T1000 (cell line): ENCODE measurements around the gene ABCD1.
"Not testable (repeated sequence)": the region's sequence is repeated elsewhere in the genome, so short reads cannot be mapped to it uniquely, and the experiment has no call there.

Experiments
- DNase-seq: peaks from one replicate; lab custom pipeline; 2025; ENCODE audit warnings: mixed read lengths; lab: John Stamatoyannopoulos, UW

Gene ABCD1

GRCh38 chrX:153709726-153710674, 14.7 kb upstream of the ABCD1 start:
- no peak for DNase-seq

DNA sequence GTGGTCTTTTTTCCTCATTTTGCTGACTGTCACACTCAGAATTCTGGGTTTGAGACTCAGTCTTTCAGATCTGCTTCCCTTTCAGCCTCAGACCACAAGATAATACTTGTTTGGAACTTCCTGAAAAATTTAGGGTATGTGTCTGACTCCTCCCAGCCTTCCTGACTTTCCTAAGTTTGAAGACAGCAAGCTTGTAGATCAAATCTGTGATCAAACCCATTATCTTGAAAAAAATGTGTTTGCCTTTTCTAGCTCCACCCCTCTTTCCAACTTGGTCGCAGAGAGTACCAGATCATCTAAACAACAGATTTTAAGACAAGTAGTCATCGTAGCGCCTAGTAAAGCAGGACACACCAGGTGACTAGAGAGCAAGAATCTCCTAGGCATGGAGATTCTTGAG, 10.4 kb upstream of the ABCD1 start:
- no peak for DNase-seq

DNA sequence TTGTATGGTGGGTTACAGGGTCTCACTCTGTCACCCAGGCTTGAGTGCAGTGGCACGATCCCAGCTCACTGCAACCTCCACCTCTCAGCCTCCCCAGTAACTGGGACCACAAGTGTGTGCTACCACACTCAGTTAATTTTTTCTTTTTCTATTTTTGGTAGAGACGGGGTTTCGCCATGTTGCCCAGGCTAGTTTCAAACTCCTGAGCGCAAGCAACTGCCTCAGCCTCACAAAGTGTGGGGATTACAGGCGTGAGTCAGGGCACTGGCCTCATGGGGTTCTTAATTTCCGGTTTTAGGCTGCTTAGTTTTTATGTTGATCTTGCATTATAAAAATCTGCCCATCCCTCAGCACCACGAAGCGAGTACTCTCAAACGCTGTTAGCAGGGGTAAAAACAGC, 7.2 kb upstream of the ABCD1 start:
- no peak for DNase-seq

DNA sequence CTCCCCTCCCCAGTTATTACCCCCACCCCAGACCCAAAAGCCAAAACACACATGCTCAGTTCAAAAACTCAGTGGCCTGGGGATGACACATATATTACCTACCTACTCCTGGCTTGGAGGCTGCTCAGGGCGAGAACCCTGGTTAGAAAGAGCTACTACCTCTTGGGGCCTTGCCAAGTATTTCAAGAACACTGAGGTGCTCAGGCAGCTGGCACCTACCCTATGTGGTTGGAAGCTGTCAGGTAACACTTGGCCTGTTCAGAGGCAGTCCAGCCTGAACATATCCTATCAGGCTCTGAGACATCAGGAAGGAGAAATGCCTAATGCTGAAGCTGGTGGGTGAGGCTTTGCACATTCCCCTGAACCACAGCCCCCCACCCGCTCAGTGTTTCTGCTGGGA, 5.4 kb upstream of the ABCD1 start:
- DNase-seq = no peak

GRCh38 chrX:153719701-153720100, 5.0 kb upstream of the ABCD1 start:
- DNase-seq = no peak

DNA sequence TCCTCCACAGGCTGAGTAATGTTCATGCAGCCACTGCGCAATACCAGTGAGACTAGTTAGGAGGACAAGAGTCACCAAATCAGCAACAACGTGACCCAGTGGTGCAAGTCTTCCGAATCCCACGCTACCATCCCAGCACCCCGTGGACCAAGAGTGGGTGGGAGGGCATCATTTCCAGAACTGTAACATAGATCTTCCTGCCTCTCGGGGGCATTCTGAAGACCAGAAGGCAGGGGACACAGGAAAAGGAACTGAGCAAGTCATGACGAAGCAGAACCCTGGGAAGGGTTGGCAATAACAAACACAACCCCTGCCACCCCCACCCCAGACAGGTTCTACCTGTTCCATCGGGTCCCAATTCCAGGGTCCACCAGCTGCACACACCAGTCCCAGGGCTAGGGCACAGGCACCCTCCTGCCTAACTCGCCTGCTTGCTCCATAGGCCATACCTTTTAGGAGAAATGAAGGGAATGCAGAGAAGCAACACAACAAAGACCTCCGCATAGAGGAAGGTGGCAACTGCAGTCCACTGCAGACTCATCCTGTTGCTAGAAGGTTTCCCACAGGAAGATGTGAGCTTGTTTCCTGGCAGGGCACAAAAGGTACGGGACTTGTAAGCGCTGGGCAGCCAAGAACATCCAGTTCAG, 1.8 kb upstream of the ABCD1 start:
- DNase-seq = no peak

DNA sequence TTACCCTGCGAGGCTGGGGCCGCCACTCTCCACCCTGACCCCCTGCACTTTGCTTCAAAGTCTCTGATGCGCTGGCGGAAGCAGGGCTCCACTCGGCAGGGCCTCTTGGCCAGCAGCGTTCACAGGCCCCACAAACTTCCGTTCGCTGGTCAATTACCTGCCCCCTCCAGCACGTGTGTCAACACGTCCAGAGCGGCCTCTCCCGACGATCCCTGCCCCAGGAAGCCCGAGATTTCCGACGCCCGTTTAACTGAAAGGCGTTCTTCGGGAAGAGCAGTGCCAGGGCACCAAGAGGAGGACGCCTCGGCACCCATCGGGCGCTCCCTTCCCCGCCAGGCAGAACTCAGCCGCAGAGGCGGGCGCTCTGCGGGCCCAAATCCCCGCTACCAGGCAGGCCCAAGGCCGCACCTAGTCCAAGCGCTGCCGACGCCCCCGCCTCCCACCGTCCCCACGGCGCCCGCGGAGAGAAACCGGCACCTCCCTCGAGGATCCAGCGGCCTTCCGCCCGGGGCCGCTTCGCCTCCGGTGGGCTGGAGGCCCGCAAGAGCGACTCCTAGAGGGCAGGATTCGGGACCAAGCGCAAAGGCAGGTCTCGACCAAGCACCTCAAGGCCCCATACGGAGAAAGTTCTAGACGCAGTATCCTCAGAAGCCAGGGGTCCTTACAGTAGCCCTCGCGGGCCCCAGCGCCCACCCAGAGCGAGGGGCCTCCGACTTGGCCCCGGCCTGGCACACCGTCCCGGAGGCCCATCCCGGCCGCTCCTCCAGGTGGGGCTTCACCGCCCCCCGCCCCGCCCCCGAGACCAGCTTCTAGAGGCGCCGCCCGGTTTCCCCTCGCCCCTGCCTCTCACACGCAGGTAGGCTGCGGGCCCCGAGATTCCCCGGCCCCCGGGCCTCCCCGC, 1.1 kb upstream of the ABCD1 start:
- DNase-seq = no peak

GRCh38 chrX:153725039-153725831, 579 bp downstream of the ABCD1 start:
- no peak for DNase-seq

DNA sequence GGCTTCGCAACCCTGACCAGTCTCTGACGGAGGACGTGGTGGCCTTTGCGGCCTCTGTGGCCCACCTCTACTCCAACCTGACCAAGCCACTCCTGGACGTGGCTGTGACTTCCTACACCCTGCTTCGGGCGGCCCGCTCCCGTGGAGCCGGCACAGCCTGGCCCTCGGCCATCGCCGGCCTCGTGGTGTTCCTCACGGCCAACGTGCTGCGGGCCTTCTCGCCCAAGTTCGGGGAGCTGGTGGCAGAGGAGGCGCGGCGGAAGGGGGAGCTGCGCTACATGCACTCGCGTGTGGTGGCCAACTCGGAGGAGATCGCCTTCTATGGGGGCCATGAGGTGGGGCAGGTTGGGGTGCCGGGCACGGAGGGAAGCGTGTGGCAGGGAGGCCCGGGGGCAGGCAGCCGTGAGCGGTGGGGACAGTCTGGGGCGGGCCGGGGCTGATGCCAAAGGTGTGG, 1.2 kb downstream of the ABCD1 start:
- no peak for DNase-seq

DNA sequence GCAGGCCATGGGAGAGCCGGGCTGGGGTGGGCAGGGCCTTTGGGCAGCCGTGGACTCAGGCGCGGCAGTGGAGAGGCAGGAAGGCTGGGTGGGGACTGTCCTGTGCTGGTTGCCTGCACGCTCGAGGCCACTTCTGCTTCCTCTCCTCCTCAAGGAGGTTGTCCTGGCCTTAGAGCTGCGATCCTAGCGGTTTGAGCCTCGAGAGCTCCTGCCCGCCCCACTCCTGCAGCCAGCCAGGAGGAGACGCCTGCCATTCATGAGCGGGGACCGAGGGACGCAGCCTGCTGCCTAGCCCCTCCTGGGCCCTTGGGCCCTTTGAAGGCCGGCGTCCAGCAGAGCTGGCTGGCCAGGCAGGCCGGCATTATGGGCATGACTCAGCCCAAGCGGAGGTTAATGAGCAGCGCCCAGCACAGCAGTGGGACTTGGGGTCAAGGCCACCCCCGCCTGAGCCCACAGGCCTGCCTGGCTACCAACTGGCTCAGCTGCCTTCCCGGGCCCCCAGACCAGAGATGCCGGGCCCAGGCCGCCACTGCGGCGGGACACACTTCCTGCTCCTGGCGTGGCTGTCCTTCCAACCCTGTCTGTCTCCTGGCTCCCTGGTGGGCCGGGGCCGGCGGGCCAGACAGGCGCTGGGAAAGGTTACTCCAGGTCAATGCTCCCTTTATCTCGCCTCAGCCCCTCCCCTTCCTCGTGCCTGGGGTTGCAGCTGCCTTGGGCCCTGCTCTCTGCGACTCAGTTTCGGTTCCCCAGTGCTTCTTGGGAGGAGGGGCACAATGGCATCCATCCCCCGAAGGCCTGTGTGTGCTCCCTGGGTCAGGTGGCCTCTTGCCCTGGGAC, 1.8 kb downstream of the ABCD1 start:
- DNase-seq = no peak

- DNase-seq = no peak
Observed at GRCh38 chrX:153727123-153727931, 2.7 kb downstream of the ABCD1 start.

GRCh38 chrX:153728095-153728494, 3.4 kb downstream of the ABCD1 start:
- DNase-seq = no peak

GRCh38 chrX:153728951-153729631, 4.4 kb downstream of the ABCD1 start:
- DNase-seq = no peak

DNA sequence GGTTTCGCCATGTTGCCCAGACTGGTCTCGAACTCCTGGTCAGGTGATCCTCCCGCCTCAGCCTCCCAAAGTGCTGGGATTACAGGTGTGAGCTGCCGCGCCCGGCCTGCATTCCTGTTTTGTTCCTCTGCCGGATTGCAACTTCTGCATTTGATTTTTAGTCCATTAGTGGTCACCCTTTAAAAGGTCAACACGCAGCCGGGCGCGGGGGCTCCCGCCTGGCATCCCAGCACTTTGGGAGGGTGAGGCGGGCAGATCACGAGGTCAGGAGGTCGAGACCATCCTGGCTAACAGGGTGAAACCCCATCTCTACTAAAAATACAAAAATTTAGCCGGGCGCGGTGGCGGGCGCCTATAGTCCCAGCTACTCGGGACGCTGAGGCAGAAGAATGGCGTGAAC, 5.5 kb downstream of the ABCD1 start:
- DNase-seq = not testable (repeated sequence)

DNA sequence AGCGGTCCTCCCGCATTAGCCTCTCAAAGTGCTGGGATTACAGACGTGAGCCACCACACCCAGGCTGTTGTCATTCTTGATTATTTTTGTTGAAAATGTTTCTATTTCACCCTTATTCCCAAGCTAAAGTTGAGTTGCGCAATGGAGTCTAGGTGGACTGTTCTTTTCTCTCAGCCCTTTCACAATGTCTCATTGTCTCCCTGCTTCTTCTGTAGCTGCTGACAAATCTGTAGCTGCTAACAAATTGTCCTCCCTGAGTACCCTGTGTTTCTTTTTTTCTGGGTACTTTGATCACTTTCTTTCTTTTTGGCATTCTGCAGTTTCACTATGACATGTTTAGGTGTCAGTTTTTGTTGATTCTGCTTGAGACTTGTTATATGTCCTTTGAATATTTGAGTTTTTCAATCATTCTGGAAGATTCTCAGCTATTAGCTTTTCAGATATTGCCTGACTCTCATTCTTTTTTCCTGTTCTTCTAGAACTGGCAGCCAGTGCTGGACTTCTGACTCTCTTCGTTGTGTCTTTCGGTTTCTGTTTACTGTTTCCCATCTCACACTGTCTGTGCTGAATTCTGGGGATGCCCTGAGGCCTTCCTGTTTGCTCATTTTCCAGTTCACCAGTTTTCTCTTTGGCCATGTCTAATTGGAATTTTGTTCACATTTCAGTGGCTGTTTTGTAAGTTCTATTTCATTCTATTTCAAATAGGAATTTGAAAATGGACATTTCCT, 6.6 kb downstream of the ABCD1 start:
- DNase-seq = no peak

GRCh38 chrX:153731845-153732215, 7.2 kb downstream of the ABCD1 start:
- DNase-seq = no peak

GRCh38 chrX:153732401-153732800, 7.7 kb downstream of the ABCD1 start:
- DNase-seq = no peak

- no peak for DNase-seq
Observed at GRCh38 chrX:153733651-153734240, 9.1 kb downstream of the ABCD1 start.
